Panc1 (cell line): ENCODE measurements around the gene ATXN2.

Experiments used
- POLR2AphosphoS5 ChIP-seq: IDR thresholded peaks from 2 replicates; pipeline ENCODE4 v1.6.1; 2012; ENCODE audit warnings: mild to moderate bottlenecking, low read depth, low read length, moderate library complexity
- SIN3A ChIP-seq: IDR thresholded peaks from 2 replicates; pipeline ENCODE4 v1.6.1; 2012; ENCODE audit warnings: low read depth, mild to moderate bottlenecking, low read length, moderate library complexity, borderline replicate concordance; ENCODE audit not compliant: insufficient read depth
- TF ChIP-seq, protein P1 (sequence below): fragments of 450-650 bp; IDR thresholded peaks from 2 replicates; pipeline ENCODE4 v1.5.1; 2017; ENCODE audit warnings: mild to moderate bottlenecking
- TF ChIP-seq, protein P2 (sequence below), 2 experiments: IDR thresholded peaks; 2 replicates each; pipeline ENCODE4 v1.6.1; 2011 to 2012; ENCODE audit warnings: low read depth in 2 of 2, control low read depth in 1 of 2, low read length in 1 of 2, mild to moderate bottlenecking in 1 of 2, moderate library complexity in 1 of 2; ENCODE audit not compliant: insufficient read depth in 1 of 2

DNA sequence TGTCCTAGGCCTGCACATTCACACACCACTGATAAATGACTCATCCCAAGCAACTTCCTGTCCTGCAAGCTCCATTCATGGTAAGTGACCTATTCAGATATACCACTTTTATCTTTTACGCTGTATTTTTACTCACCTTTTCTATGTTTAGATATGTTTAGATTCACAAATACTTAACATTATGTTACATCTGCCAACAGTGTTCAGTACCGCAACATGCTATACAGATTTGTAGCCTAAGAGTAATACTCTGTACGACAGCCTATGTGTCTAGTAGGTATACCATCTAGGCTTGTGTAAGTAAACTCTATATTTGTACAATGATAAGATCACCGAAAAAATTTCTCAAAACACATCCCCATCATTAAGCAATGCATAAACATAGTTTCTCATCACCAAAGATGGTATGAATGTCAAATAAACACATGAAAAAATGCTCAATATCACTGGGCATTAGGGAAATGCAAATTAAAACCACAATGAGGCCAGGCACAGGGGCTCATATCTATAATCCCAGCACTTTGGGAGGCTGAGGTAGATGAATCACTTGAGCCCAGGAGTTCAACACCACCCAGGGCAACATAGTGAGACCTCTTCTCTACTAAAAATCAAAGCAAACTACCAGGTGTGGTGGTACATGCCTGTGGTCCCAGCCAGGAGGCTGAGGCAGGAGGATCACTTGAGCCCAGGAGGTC, 20.7 kb downstream of the ATXN2 start:
- TF ChIP-seq, protein P1, sequence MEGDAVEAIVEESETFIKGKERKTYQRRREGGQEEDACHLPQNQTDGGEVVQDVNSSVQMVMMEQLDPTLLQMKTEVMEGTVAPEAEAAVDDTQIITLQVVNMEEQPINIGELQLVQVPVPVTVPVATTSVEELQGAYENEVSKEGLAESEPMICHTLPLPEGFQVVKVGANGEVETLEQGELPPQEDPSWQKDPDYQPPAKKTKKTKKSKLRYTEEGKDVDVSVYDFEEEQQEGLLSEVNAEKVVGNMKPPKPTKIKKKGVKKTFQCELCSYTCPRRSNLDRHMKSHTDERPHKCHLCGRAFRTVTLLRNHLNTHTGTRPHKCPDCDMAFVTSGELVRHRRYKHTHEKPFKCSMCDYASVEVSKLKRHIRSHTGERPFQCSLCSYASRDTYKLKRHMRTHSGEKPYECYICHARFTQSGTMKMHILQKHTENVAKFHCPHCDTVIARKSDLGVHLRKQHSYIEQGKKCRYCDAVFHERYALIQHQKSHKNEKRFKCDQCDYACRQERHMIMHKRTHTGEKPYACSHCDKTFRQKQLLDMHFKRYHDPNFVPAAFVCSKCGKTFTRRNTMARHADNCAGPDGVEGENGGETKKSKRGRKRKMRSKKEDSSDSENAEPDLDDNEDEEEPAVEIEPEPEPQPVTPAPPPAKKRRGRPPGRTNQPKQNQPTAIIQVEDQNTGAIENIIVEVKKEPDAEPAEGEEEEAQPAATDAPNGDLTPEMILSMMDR = no peak
- TF ChIP-seq POLR2AphosphoS5 = no peak
- no peak for TF ChIP-seq SIN3A
- TF ChIP-seq, protein P2, sequence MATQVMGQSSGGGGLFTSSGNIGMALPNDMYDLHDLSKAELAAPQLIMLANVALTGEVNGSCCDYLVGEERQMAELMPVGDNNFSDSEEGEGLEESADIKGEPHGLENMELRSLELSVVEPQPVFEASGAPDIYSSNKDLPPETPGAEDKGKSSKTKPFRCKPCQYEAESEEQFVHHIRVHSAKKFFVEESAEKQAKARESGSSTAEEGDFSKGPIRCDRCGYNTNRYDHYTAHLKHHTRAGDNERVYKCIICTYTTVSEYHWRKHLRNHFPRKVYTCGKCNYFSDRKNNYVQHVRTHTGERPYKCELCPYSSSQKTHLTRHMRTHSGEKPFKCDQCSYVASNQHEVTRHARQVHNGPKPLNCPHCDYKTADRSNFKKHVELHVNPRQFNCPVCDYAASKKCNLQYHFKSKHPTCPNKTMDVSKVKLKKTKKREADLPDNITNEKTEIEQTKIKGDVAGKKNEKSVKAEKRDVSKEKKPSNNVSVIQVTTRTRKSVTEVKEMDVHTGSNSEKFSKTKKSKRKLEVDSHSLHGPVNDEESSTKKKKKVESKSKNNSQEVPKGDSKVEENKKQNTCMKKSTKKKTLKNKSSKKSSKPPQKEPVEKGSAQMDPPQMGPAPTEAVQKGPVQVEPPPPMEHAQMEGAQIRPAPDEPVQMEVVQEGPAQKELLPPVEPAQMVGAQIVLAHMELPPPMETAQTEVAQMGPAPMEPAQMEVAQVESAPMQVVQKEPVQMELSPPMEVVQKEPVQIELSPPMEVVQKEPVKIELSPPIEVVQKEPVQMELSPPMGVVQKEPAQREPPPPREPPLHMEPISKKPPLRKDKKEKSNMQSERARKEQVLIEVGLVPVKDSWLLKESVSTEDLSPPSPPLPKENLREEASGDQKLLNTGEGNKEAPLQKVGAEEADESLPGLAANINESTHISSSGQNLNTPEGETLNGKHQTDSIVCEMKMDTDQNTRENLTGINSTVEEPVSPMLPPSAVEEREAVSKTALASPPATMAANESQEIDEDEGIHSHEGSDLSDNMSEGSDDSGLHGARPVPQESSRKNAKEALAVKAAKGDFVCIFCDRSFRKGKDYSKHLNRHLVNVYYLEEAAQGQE (IDR thresholded peaks at IDR 0.05; ENCODE audit: insufficient read depth in 1 of 2, low read depth in 2 of 2, low read length in 1 of 2) = no peak
